Right lobe of liver (tissue), 6 donors: Measurements from ENCODE around the gene CHST1. TPM values are rescaled to one million over a fixed set of nuclear protein-coding genes. Genes with fewer than 3 reads are reported as not detected.

ENCODE experiments used
- ATAC-seq, 4 donors: fragments of 200-7000 bp; cut with Tn5 transposase; one replicate each; pipeline ENCODE4 v1.9.1; 2020; ENCODE audit warnings: mild to moderate bottlenecking in 4 of 4, moderate library complexity in 4 of 4
- DNase-seq, 3 donors: peaks; one replicate each; pipeline ENCODE4 v3.0.0-alpha.2; 2020
- H3K27ac ChIP-seq, 3 donors: fragments of 200-600 bp; one replicate each; pipeline ENCODE4 v1.8.0; 2022
- H3K27me3 ChIP-seq, 2 donors: fragments of 200-600 bp; one replicate each; pipeline ENCODE4 v1.8.0; 2022
- H3K36me3 ChIP-seq, 4 donors: fragments of 200-600 bp; sonication (generic) in 1 of 4; one replicate each; pipeline versions ENCODE4 v1.5.1 to v1.8.0; 2017 to 2022; ENCODE audit warnings: control low read depth in 1 of 4
- H3K4me1 ChIP-seq, 4 donors: fragments of 200-600 bp; sonication (generic) in 1 of 4; one replicate each; pipeline versions ENCODE4 v1.5.1 to v1.8.0; 2017 to 2022; ENCODE audit warnings: control low read depth in 1 of 4
- H3K4me3 ChIP-seq, 3 donors: fragments of 200-600 bp; one replicate each; pipeline ENCODE4 v1.8.0; 2022
- H3K9me3 ChIP-seq, 4 donors: fragments of 200-600 bp; sonication (generic) in 1 of 4; one replicate each; pipeline versions ENCODE4 v1.5.1 to v1.8.0; 2017 to 2022; ENCODE audit warnings: control low read depth in 1 of 4
- POLR2A ChIP-seq: fragments of 450-650 bp; IDR thresholded peaks from one replicate; pipeline ENCODE4 v1.6.1; 2017; ENCODE audit warnings: antibody characterized with exemption, mild to moderate bottlenecking
- WGBS: methylation state at CpG from one replicate; pipeline ENCODE4 v1.1.6; 2018; ENCODE audit warnings: low coverage, low lambda C conversion rate; ENCODE audit not compliant: insufficient coverage; ENCODE audit errors: missing lambda C conversion rate; 5-methylcytosine and 5-hydroxymethylcytosine counted together
- intact Hi-C, 2 donors: fragments of 100-400 bp; cut with DNase I; formaldehyde crosslinking; loops; one replicate each; pipeline versions ENCODE4 v1.11.2 to v1.14.1; 2022
- total RNA-seq, 6 experiments: library from RNA; depleted of rRNA in 2 of 6; stranded (reverse); fragments of >200 nt in 2 of 6; fragmentation: NEBNext Ultra II Directional in 3 of 6; extraction: Animal tissue kit (Norgen Biotek cat#: 25700) in 3 of 6; gene quantifications; one replicate each; pipeline versions ENCODE4 v1.1.0 to v1.2.4, GENCODE V29; 2016 to 2023
- TF ChIP-seq, protein P1 (sequence below), 4 donors: fragments of 200-600 bp in 3 of 4; fragments of 450-650 bp in 1 of 4; IDR thresholded peaks; one replicate each; pipeline versions ENCODE4 v1.5.1 to v1.8.0; 2016 to 2022; ENCODE audit warnings: antibody characterized with exemption in 4 of 4, mild to moderate bottlenecking in 2 of 4
- donor health status: DM: no; HTN: yes; CAD: no.
- donor health status: DM: no; HTN: no; CAD: no.
- donor health status: DM: no; HTN: no; CAD: no.
- donor health status: DM: no; HTN: yes; CAD: no.
- donor health status: DM: no; HTN: yes; CAD: no.

CHST1 gene
- total RNA-seq, 6 experiments from 2014 or later, result 0.49 to 1.6 (median 0.92) TPM

GRCh38 chr11:45677770-45678512 is 12.5 kb upstream of the CHST1 start:
- no peak overlapping the region for H3K27ac ChIP-seq
- no peak overlapping the region for H3K4me3 ChIP-seq
- 43% methylated on average over 2 of the region's 8 CpGs for WGBS
- no peaks in the 10 kb centered on the region for H3K4me1 ChIP-seq
- DNase-seq (no peak), ATAC-seq (no peak)
- H3K27me3 ChIP-seq, result no peaks in the 10 kb centered on the region
- intact Hi-C loops, result no loop called here
- no peaks in the 10 kb centered on the region for H3K36me3 ChIP-seq
- H3K9me3 ChIP-seq, result no peaks in the 10 kb centered on the region
- TF ChIP-seq, protein P1, sequence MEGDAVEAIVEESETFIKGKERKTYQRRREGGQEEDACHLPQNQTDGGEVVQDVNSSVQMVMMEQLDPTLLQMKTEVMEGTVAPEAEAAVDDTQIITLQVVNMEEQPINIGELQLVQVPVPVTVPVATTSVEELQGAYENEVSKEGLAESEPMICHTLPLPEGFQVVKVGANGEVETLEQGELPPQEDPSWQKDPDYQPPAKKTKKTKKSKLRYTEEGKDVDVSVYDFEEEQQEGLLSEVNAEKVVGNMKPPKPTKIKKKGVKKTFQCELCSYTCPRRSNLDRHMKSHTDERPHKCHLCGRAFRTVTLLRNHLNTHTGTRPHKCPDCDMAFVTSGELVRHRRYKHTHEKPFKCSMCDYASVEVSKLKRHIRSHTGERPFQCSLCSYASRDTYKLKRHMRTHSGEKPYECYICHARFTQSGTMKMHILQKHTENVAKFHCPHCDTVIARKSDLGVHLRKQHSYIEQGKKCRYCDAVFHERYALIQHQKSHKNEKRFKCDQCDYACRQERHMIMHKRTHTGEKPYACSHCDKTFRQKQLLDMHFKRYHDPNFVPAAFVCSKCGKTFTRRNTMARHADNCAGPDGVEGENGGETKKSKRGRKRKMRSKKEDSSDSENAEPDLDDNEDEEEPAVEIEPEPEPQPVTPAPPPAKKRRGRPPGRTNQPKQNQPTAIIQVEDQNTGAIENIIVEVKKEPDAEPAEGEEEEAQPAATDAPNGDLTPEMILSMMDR (IDR thresholded peaks at IDR 0.05), result no peak
- no peak for TF ChIP-seq POLR2A

GRCh38 chr11:45676522-45677095 is 11.2 kb upstream of the CHST1 start:
- Histone ChIP-seq H3K9me3 (no peaks in the 10 kb centered on the region), H3K27ac (no peak overlapping the region), H3K36me3 (no peaks in the 10 kb centered on the region), H3K27me3 (no peaks in the 10 kb centered on the region), H3K4me1 (no peaks in the 10 kb centered on the region), H3K4me3 (no peak overlapping the region)
- intact Hi-C loops, result no loop called here
- ATAC-seq (no peak), DNase-seq (no peak)
- no peak for TF ChIP-seq POLR2A
- TF ChIP-seq, protein P1 (IDR thresholded peaks at IDR 0.05), result no peak
- 86% methylated on average over 3 of the region's 7 CpGs for WGBS

- WGBS, result 76% methylated on average over 4 of the region's 4 CpGs
Measured at GRCh38 chr11:45675646-45676045, 10.2 kb upstream of the CHST1 start.

GRCh38 chr11:45674481-45675190 is 9.2 kb upstream of the CHST1 start:
- TF ChIP-seq POLR2A, result no peak
- TF ChIP-seq, protein P1 (IDR thresholded peaks at IDR 0.05), result no peak
- intact Hi-C loops, result no loop called here
- Histone ChIP-seq H3K4me1 (no peaks in the 10 kb centered on the region), H3K9me3 (no peaks in the 10 kb centered on the region), H3K4me3 (no peak overlapping the region), H3K27ac (no peak overlapping the region), H3K36me3 (no peaks in the 10 kb centered on the region), H3K27me3 (no peaks in the 10 kb centered on the region)
- ATAC-seq (no peak), DNase-seq (peak in 1 of 3 donors; percentile 7)
- 93% methylated on average over 5 of the region's 9 CpGs for WGBS

More at GRCh38 chr11:45675646-45676045, 10.2 kb upstream of the CHST1 start:
- Histone ChIP-seq H3K27ac (no peak overlapping the region), H3K27me3 (no peaks in the 10 kb centered on the region), H3K4me1 (no peaks in the 10 kb centered on the region), H3K9me3 (no peaks in the 10 kb centered on the region), H3K4me3 (no peak overlapping the region), H3K36me3 (no peaks in the 10 kb centered on the region)
- intact Hi-C loops, result no loop called here
- ATAC-seq, result no peak
- no peak for DNase-seq
- TF ChIP-seq POLR2A, result no peak
- TF ChIP-seq, protein P1 (IDR thresholded peaks at IDR 0.05), result no peak
